Neural cell (in vitro differentiated cells): ENCODE results near the gene CPOX.

ENCODE experiments used
- EP300 ChIP-seq: fragments of 450-650 bp; conservative IDR thresholded peaks from 2 replicates; pipeline ENCODE4 v1.6.1; 2014; ENCODE audit warnings: antibody characterized with exemption, mild to moderate bottlenecking, moderate library complexity; ENCODE audit not compliant: poor library complexity, severe bottlenecking
- EZH2 ChIP-seq: fragments of 200-600, 300-800 bp; shearing (Covaris generic), sonication (generic); IDR thresholded peaks from 2 replicates; pipeline ENCODE4 v1.6.1; 2014; ENCODE audit warnings: antibody characterized with exemption, low read length, borderline replicate concordance, mild to moderate bottlenecking; ENCODE audit not compliant: insufficient read depth, poor library complexity, severe bottlenecking
- POLR2AphosphoS5 ChIP-seq: IDR thresholded peaks from 2 replicates; pipeline ENCODE4 v1.6.1; 2012
- RAD21 ChIP-seq: fragments of 450-650 bp; conservative IDR thresholded peaks from 2 replicates; pipeline ENCODE4 v1.6.1; 2014; ENCODE audit warnings: antibody characterized with exemption, mild to moderate bottlenecking, moderate library complexity
- TAF1 ChIP-seq: IDR thresholded peaks from 2 replicates; pipeline ENCODE4 v1.6.1; 2012; ENCODE audit warnings: low read depth
- TF ChIP-seq, protein P1 (sequence below): fragments of 450-650 bp; IDR thresholded peaks from 2 replicates; pipeline ENCODE4 v1.5.1; 2014; ENCODE audit warnings: antibody characterized with exemption, mild to moderate bottlenecking, moderate library complexity; ENCODE audit not compliant: poor library complexity, severe bottlenecking

DNA sequence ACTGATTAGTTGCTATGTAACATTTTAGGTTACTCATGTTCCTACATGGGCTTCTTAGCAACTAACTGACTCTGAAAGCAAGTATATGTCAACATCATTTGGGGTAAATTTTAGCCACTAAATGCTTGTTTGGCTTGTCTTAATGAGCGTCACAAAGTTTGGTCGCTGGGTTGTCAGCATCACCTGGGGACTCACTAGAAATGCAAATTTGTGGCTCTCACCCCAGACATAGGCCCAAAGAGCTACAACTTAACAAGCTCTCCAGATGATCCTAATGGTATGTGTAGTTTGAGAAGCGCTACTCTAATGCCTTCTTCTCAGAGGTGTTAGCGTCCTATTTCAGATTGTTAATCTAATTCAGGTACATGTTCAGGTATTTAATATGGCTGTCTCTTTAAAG, 32.7 kb upstream of the CPOX start:
- TF ChIP-seq TAF1 = no peak
- no peak for TF ChIP-seq POLR2AphosphoS5
- TF ChIP-seq EP300 = no peak
- TF ChIP-seq, protein P1, sequence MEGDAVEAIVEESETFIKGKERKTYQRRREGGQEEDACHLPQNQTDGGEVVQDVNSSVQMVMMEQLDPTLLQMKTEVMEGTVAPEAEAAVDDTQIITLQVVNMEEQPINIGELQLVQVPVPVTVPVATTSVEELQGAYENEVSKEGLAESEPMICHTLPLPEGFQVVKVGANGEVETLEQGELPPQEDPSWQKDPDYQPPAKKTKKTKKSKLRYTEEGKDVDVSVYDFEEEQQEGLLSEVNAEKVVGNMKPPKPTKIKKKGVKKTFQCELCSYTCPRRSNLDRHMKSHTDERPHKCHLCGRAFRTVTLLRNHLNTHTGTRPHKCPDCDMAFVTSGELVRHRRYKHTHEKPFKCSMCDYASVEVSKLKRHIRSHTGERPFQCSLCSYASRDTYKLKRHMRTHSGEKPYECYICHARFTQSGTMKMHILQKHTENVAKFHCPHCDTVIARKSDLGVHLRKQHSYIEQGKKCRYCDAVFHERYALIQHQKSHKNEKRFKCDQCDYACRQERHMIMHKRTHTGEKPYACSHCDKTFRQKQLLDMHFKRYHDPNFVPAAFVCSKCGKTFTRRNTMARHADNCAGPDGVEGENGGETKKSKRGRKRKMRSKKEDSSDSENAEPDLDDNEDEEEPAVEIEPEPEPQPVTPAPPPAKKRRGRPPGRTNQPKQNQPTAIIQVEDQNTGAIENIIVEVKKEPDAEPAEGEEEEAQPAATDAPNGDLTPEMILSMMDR = no peak
- no peak for TF ChIP-seq RAD21
- TF ChIP-seq EZH2 = no peak
